Neural progenitor cell (in vitro differentiated cells): Measurements from ENCODE around the gene AGPAT4.

Source experiments
- CTCF ChIP-seq: fragments of 200-600 bp; sonication (generic); IDR thresholded peaks from 2 replicates; pipeline ENCODE4 v1.5.1; 2017; ENCODE audit warnings: antibody characterized with exemption, mild to moderate bottlenecking
- EZH2 ChIP-seq: fragments of 200-600 bp; sonication (generic); IDR thresholded peaks from 2 replicates; pipeline ENCODE4 v1.6.1; 2017; ENCODE audit warnings: antibody characterized with exemption, mild to moderate bottlenecking, moderate library complexity

GRCh38 chr6:161163466-161164181 is 110.2 kb downstream of the AGPAT4 start:
- TF ChIP-seq CTCF = no peak
- no peak for TF ChIP-seq EZH2
